CD4-positive, alpha-beta T cell treated with Interleukin-15 for 4 hours (primary cell): ENCODE results near the gene SESTD1.
"Not testable (repeated sequence)": the region's sequence is repeated elsewhere in the genome, so short reads cannot be mapped to it uniquely, and the experiment has no call there.

Source experiments
- DNase-seq: peaks from one replicate; pipeline ENCODE4 v3.0.0-alpha.2; 2020; ENCODE audit warnings: low spot score

The SESTD1 gene

GRCh38 chr2:179239195-179239594 is 25.4 kb downstream of the SESTD1 start:
- peak; percentile 40 for DNase-seq

GRCh38 chr2:179238027-179238426 is 26.6 kb downstream of the SESTD1 start:
- no peak for DNase-seq

GRCh38 chr2:179237209-179237946 is 27.3 kb downstream of the SESTD1 start:
- no peak for DNase-seq

DNA sequence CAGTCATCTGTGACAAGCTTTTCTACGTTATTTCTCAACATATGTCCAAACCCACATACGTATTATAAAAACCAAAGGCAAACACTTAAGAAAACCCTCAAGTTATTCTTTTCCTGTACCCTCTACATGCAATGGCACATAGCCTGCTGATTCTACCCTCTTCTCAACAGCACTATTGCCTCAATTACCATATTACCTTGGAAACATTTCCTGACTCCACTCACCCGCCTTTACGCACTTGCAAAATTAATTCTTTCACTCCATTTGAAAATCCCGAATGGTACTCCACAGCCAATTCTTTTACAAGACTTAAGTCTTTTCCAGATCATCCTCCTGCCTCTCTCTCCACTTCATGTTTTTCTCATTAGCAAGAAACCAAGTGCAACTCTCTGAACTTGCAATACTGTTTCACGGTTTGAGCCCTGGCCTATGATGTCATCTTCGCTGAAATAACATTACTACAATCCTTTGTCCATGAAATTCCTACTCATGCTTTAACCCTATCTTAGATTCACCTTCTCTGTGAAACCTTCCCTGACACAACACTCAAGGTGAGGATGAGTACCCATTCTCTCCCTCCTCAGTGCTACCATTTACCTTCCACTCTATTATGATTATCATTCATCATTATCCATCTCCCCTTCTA is 29.0 kb downstream of the SESTD1 start:
- DNase-seq, result no peak

DNA sequence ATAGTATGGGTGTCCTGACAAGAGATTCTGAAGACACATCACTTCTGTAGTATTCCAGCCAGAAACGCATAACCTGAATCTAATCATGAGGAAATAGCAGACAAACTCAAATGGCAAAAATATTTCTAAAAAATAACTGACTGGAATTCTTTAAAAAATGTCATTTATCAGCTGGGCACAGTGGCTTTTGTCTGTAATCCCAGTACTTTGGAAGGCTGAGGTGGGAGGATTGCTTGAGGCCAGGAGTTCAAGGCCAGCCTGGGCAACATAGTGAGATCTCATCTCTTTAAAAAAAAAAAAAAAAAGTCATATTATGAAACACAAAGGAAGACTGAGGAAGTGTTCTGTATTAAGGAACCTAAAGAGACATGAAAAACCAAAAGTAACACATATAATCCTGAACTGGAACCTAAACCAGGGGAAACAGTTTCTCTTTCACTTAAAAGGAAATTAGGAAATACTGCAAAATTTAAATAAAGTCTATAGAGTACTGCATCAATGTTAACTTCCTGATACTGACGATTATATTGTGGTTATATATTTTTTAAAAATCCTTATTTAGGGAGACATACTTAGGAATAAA is 29.9 kb downstream of the SESTD1 start:
- DNase-seq, result no peak

GRCh38 chr2:179233626-179234430 is 30.8 kb downstream of the SESTD1 start:
- no peak for DNase-seq

DNA sequence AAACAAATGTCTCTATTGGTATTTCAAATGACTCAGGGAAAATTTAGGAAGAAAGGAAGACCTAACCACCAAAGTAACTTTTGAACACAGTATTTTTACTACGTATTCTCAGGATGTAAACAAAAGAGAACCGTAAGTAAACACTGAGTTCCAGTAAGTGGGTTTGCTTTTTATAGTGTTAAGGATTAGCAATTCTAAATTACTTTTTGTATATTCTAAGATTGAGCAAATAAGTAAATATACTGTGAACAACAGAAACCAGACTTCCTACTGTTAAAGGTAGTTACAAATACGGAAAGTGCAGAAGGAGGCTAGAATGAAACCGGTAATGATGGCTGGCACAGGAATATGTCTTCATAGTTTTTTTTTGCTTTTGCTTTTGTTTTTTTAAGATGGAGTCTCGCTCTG is 31.5 kb downstream of the SESTD1 start:
- no peak for DNase-seq

DNA sequence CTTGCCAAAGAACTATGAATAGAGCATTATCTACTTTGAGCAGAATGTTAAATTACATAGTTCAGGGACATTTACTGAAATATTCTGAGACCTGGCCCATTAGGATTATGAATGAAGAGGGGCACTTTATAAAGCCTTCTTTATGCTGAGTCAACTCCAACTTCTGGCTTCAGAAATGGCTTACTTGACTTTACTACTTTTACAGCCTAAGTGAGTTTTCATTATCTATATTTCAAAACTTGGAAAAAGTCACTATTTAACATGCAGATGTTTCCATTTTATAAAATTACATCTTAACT is 37.7 kb downstream of the SESTD1 start:
- DNase-seq, result no peak

GRCh38 chr2:179226203-179226960 is 38.2 kb downstream of the SESTD1 start:
- DNase-seq, result no peak

DNA sequence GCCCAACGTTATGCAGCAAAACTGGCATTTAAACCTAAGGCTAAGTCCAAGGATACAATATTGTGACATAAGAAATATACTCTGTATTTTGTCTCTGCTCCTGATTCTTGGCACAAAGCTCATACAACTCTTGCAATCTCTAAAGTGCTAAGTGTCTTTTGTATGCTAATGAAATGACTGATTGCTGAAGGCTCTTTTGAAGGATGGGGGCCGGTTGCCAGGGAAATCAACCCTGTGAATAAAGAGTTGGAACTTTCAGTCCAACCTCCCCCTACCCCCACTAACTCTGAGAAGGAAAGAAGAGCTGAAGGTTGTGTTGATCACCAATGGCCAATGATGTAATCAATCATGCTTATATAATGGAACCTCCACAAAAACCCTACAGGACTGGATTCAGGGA is 40.3 kb downstream of the SESTD1 start:
- DNase-seq, result no peak

GRCh38 chr2:179222076-179222475 is 42.6 kb downstream of the SESTD1 start:
- DNase-seq, result no peak

DNA sequence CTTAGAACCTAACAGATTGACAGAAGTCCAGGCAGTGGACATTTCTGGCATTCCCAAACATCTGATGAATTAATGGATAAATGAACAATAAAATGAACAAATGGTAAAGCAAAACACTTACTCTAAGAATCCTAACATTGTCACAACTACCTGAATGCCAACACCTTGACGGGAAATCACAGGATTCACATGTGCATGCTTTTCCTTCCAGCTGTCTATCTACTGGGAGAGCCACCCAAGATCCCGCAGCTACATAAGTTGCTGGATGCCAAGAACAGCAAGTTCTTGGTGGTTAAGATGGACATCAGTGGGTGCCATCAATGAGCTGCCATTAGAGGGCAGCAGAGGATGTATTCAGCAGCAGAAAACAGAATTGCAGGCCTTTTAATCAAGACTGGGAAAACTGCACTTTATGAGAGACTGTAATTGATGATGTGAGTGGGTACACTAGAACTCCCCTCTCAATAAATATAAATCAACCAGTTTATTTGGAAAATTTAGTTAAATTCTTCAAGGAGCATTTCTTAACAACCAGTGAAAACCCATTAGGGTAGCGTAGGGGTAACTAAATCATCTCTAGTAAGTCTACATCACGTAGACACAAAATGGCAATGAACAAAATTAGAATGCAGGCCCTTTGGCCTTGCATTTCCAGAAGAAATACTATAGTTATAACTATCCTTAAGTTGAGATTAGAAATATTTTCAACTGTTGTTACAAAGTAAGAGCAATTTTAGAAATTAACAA is 45.6 kb downstream of the SESTD1 start:
- peak; percentile 49 for DNase-seq

DNA sequence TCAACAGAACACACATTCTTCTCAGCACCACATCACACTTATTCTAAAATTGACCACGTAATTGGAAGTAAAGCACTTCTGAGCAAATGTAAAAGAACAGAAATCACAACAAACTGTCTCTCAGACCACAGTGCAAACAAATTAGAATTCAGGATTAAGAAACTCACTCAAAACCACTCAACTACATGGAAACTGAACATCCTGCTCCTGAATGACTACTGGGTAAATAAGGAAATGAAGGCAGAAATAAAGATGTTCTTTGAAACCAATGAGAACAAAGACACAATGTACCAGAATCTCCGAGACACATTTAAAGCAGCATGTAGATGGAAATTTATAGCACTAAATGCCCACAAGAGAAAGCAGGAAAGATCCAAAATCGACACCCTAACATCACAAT is 50.0 kb downstream of the SESTD1 start:
- DNase-seq, result not testable (repeated sequence)

GRCh38 chr2:179211355-179211754 is 53.3 kb downstream of the SESTD1 start:
- no peak for DNase-seq

DNA sequence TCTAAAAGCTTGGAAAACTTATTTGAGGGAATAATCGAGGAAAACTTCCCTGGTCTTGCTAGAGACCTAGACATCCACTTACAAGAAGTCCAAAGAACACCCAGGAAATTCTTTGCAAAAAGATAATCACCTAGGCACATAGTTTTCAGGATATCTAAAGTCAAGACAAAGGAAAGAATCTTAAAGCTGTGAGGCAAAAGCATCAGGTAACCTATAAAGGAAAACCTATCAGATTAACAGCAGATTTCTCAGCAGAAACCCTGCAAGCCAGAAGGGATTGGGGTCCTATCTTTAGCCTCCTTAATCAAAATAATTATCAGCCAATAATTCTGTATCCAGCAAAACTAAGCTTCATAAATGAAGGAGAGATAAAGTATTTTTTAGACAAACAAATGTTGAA is 56.4 kb downstream of the SESTD1 start:
- not testable (repeated sequence) for DNase-seq

DNA sequence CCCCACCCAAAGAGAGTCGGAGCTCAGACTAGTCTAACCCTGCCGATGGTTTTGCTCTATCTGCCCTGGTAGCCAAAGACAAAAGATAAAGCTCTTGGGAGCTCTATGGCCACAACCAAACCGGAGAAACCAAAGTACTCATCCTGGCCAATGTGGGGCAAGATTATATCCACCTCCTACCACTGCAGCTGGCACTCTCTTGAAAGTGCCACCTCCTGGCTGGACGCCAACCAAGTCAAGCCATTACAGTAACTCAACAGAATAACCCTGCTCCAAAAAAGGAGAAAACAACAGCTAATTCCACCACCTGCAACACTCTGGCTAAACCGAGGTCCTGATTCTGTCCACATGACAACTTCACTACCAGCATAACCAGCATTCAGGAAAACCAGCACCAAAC is 57.6 kb downstream of the SESTD1 start:
- no peak for DNase-seq

DNA sequence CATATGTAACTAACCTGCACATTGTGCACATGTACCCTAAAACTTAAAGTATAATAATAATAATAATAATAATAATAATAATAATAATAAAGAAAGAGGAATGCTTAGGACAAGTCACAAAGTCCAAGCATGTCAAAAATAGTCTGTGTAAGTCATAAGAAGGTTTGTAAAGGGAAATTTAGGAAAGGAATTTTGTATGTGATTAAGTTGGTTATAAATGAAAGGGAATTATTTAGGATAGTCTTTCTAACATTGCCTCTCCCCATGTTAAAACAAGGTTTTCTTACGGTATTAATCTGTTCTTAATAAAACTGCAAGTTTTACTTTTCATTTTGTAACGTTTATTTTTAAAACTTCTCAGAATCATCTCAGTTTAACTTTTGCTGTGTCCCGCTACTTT is 62.8 kb downstream of the SESTD1 start:
- no peak for DNase-seq

GRCh38 chr2:179195926-179196590 is 68.6 kb downstream of the SESTD1 start:
- not testable (repeated sequence) for DNase-seq

- no peak for DNase-seq
Measured at GRCh38 chr2:179195141-179195540, 69.5 kb downstream of the SESTD1 start.

DNA sequence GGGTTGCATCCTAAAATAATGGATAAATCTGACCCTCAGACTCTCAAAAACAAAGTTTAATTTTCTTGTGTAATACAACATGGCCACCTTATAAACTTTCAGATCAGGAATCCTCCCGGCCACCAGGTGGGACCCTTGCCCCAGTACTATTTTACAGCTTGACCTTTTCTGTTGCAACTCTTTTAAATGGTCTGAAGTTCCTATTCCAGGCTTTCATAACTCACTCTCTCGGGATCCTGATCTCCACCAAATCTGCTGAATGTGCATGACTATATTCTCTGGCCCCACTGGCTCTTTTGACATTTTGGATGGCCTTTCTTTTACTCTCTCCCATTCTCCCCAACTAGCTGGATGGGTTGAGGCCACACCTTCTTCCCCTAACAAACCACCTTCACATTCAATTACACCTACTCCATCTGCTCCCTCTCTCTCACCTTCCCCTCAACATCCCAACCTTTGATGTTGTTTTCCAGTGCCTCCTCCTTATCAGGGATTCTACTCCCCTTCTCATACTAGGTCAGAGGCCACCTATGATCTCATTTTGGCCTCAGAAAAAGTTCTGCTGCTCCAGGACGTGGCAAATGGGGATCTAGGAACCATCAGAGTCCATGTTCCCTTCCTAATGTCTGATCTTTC is 70.8 kb downstream of the SESTD1 start:
- no peak for DNase-seq
